Activated CD8-positive, alpha-beta memory T cell treated with anti-CD3 and anti-CD28 coated beads, Interleukin-2, amount 50 U/mL, for 24 hours (primary cell): ENCODE data around the gene PCTP.

Source experiments
- DNase-seq: peaks from one replicate; pipeline ENCODE4 v3.0.0-alpha.2; 2020; ENCODE audit errors: extremely low read depth

PCTP gene

DNA sequence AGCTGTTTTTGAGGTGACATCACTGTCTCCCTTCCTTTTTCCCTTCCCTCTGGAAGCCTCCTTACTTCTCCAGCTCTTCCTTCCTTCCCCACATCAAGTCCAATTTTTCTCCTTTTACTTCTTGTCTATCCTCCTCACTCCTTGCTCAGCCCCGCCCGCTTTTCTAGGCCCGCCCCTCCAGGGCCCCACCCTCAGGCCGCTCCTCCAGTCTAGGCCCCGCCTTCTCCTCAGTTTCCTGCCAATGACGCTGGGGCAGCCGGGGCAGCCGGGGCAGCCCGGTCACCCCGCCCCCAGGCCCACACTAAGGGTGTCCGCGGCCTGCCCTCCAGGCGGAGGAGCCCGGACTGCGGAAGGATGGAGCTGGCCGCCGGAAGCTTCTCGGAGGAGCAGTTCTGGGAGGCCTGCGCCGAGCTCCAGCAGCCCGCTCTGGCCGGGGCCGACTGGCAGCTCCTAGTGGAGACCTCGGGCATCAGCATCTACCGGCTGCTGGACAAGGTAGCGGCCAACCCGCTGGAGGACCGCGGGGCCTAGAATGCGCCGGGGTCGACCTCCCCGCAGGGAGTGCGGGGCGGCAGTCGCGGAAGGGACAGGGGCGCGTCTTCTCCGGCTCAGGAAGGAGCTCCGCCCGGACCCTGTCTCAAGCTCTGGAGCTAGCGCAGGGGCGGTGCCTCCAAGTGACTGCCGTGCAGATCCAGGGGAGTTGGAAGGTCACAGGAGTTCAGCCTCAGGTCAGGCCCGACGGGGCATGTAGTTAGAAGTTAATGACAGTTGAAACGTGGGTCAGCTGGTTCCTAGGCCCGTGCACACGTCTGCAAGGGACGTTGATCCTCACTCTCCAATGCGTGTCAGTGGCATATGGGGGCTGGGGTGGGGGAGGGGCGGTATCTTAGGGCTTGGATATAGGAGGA lies at the start of gene PCTP:
Gene PCTP (plus strand): TSS at position 302 of the 908 bp plus-strand sequence. CDS start 53 bp downstream, at position 355.
- DNase-seq, result peak; percentile 73

DNA sequence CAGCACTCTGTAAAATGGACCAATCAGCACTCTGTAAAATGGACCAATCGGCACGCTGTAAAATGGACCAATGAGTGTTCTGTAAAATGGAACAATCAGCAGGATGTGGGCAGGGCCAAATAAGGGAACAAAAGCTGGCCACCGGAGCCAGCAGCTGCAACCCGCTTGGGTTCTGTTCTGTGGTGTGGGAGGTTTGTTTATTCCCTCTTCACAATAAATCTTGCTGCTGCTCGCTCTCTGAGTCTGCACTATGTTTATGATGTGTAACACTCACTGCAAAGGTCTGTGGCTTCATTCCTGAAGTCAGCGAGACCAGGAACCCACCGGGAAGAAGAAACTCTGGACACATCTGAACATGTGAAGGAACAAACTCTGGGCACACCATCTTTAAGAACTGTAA lies 48.7 kb upstream of the PCTP start:
- DNase-seq, result no peak

DNA sequence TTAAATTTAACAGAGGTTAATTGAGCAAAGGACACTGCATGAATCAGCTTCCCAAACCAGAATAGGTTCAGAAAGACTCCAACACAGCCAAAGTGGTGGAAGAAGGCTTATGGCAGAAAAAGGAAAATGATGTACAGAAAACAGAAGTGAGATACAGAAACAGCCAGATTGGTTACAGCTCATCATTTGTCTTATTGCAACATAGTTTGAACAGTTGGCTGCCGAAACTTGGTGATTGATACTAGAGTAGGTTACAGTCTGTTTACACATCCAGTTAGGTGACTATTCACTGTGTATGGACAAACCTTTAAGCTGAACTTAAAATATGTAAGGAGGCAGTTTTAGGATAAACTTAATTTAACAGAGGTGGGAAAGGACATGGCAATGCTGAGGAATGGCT lies 46.5 kb upstream of the PCTP start:
- no peak for DNase-seq

DNA sequence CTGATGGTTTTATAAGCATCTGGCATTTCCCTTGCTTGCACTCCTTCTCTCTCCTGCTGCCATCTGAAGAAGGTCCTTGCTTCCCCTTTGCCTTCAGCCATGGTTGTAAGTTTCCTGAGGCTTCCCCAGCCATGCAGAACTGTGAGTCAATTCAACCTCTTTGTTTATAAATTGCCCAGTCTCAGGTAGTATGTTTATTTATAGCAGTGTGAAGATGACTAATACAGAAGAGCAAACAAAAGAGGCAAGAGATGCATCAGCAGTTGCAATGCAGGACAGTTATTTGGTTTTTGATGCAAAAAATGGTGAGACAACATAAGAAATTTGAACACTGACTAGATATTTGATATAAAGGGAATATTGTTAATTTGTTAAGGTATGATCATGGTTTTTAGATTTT lies 45.0 kb upstream of the PCTP start:
- DNase-seq, result no peak

DNA sequence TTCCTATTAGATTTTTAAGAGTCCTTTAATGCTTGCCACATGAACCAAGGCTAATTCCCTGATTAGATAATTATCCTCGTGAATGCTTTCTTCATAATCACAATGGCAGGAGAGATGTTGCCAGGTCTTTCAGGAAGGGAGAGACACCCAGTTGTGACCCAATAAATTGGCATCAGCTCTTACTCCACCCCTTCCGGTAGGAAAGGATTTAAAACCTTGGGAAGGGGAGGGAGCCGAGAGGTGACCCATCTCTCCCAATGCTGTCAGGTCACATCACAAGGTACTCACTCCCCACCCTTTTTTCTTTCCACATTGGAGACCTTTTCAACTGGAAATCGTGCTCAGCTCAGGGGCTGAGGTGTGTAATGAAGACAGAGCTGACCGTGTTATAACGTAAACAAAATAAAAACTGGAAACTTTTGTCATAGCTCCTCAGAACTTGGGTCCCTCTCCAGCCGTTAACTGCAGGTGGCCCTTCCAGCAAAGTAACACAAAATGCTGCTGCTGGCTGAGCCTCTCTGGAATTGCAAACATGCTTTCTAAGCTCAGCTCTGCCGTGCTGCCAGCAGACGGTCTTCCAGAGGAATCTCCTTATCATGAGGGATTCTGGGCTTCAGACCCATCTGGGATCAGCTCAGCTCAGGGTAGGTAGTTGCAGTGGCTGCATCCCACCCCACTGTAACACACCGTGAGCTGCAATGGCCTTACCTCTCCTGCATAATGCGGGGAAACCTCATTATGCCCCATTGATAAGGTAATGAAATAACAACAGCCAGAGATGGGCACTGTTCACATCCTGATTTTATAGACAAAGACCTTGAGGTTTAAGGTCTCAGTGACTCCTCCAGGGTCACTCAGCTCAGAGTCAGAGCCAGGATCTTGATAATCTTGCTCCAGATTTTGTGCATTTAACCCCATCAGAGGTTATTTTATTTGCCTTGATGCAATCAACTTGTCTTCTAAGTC lies 43.8 kb upstream of the PCTP start:
- no peak for DNase-seq

DNA sequence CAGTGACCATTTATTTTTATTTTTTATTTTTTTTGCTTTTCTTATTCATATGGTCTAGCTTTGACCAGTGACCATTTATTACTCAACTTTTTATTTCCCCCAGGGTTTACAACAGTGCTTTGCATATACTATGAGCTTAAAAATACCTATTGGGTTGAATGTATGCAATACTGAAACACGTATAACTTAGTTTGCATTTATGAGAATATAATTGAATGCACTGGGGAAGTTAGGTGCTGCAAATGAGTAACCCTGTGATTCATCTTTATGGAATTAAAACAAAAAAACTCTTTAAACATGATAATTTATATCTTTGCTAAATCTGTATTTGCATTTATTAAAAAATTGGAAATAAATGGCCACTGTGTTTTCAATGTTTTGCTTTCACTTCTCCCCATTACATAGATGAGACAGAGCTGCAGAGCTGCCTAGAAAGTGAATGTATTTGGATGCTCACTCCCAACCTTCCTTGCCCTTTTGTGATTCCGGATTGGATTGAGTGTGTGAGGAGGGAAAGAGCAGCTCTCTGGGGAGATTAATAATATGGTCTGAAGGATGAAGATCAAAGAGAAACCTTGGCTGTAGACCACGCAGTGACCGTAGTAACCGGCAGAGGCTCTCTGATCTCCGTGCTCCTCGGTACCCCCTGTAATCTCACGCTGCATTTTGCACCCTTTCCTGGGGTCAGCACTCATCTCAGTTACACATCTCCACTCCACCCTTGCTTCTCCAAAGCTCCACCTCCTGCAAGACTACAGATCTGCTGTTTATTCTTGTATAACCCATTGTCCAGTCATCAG lies 42.5 kb upstream of the PCTP start:
- DNase-seq, result no peak

DNA sequence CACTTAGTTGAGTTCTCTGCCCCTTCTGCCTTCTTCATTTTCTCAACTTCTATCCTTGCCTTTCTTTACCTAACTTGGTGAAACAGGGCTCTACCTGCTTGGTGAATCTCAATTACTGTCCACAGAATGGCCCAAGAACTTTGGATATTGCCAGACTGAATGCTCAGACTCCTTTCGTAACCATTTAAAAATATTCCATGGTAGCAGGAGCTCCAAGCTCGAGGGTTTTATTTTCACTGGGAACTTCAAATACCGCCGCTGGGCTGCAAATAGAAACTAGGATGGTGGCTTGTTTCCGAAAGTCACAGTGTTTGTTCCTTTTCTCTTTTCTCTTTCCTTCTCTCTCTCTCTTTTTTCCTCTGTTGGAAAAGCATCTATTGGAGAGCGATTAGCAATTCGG lies 41.4 kb upstream of the PCTP start:
- DNase-seq, result no peak

DNA sequence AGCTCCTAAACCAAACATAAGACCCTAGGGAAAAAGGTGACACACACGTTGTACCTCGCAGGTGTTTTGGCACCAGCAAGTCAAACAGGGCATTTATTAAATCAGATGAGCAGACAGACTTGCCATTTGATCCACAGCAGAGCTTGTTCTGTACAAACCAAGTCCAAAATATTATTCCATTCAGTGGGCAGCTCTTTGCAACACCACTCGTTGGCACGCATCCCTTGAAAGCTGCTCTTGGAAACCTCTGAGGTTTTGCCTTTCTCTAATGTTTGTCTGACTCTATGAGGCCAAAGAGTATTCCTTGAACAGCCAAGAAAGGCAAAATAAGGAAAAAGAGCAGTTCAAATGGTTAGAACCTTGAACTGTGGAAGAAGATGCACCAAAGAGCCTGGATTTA lies 40.9 kb upstream of the PCTP start:
- DNase-seq, result no peak

DNA sequence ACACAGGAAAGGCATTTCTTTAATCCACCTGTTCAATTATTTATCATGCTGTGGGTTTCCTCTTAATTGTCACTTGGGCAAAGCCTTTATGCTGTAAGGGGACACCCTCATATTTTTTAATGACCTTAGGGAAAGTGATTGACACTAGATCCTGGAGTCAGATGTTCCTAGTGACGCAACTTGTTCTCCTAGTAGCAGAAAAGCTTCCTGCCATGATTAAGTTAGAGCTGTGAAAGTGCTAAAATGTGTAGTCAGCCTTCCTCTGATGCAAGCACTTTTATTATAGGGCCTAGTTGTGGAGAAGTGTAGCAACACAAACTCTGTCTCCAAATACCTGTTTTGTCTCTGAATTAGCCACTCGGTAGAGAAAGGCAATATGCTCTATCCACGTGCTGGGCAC lies 40.4 kb upstream of the PCTP start:
- no peak for DNase-seq

DNA sequence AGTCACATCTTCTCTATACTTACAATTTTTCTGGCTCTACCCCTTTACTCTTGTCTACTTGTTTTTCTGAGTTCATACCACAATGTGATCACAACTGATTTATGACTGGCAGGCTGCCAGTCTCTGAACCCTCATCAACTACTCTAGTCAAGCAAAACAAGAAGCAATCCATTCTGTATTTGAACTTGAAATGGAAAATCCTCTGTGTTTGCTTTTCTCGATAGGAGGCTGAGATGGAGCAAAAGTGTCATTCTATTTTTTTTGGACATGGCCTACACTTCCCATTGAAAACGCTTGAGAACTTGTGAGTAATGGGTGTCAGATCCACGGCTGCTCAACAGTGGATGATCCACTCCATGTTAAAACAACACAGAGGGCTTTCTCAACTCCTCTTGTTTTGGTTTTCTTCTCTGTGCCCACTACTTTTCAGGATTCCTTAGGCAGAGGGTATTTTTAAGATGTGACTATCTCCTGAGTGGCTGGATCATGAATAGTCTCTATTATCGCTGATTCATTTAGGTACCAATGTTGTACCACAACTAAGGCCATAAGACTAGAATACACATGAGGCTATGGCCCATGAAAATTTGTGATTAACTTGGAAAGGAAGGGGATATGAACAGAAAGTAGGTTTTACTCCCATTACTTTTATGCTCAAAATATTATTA lies 39.9 kb upstream of the PCTP start:
- no peak for DNase-seq

DNA sequence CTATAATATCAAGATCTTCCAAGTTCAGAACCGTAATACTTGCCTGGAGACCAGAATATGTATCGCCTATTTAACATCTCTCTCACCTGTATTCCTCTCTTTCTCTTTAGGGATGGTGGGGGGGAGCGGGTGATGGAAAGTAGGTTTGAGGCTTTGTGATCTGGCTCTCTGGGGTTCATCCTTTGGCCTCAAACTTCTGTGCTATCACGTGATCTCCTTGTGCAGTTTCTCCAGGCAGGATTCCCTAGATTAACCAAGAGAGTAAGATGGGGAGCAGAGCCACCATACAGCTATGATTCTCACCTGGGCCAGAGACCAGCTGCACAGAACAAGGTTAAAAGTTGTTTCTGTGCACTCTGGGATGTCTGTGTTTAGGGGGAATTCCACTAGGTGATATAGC lies 33.4 kb upstream of the PCTP start:
- DNase-seq, result no peak

DNA sequence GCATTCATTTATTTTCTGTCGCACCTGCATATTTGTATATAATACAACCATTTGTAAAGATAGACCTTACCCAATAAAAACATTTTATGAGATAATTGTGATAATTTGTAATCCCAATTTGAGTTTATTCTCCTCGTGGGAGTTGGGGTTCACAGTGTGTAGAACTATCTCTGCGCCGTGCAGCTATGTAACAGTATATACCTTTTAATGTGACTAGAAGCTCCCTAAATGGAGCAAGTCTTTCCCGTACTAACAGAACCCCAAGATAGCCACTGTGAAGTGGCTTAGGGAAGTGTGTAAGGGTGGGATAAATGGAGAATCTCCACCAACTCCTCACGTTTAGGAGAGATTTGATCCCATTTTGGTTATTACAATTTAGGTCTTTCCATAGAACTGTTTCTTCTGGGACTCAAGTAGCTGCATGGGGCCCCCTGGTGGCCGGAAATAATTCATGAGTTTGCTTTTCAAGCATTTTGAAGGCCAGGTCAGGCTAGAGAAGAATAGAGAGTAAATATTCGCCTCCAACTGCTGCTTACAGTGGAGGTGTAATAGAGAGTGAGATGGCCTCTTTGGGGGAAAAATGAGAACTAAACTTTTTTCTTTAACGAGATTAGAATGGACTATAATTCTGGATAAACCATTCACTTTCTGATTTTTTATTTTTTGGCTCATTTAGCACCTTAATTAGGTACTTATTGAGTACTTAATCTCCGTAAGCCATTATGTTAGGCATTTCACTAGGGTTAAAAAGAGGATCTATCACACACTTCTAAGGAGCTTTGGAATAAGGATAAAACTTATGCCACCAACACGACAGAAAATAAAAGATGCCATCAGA lies 32.7 kb upstream of the PCTP start:
- DNase-seq, result peak; percentile 25

DNA sequence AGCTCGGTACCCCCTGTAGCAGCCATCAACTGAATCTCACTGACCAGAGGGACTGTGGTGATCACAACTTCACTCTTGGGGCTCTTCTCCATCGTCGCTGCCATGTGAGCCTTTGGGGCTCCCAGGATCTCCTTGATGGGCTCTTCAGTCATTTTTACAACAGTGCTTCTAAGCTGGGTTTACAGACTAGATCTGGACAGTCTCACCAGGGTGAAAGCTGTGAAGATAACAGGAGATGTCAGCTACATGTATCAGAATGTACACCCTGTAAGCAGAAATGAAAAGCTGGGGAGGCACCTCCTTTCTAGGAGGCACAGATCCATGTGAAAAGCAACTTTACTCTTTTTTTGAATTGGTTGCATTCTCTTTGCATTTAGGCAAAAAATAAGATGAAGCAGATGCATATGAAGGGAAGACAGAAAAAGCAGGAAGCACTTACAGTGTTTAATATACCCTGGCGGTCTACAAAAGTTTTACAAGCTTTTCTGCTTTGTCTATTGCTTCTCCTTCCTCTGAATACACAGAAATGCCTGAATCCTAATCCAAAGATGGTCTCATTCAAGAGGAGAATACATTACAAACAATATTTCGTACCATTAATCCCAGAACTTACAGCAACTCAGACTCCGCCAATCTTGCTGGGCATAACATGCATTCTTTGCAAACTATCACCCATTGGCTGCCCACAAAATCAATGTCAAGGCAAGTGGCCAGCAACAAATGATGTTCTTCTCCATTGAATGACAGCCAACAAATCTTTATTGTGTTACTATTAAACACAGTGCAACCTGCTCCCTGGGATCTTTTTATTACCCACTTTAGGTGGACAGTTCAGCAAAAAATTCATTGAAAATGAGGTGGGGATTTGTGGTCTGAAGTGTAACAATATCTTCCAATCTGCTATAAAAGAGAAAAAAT lies 29.7 kb upstream of the PCTP start:
- DNase-seq, result no peak

DNA sequence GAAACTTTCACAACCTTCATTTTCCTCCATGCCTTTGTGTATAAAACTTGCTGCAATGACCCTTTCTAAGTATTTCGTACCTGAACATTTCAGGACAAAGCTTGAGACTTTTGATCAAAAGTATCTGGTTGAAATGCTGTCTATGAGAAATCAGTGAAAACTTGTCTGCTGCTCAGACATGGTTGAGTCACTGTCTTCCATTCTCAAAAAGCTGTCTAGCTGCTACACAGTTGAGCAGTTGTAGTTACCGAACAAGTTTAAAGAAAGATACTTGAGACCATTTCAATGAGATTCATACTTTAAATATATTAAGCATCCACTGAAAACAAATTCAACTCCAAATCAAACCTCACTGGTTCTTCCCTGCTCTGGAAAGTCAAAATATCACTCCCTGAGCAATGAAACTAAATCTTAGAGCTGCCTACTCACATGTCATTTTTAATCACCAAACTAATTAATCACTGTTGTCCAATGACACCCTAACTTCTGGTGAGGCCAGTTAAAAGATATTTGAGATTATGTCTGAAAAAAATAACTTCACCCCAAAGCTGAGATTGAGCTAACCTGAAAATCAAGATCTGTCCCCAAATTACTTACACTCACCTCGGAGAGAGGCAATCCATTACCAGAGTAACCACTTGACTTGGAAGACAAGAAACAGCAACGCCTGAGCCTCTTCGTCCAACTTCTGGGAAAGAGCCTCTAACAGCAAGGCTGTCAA lies 28.7 kb upstream of the PCTP start:
- no peak for DNase-seq

DNA sequence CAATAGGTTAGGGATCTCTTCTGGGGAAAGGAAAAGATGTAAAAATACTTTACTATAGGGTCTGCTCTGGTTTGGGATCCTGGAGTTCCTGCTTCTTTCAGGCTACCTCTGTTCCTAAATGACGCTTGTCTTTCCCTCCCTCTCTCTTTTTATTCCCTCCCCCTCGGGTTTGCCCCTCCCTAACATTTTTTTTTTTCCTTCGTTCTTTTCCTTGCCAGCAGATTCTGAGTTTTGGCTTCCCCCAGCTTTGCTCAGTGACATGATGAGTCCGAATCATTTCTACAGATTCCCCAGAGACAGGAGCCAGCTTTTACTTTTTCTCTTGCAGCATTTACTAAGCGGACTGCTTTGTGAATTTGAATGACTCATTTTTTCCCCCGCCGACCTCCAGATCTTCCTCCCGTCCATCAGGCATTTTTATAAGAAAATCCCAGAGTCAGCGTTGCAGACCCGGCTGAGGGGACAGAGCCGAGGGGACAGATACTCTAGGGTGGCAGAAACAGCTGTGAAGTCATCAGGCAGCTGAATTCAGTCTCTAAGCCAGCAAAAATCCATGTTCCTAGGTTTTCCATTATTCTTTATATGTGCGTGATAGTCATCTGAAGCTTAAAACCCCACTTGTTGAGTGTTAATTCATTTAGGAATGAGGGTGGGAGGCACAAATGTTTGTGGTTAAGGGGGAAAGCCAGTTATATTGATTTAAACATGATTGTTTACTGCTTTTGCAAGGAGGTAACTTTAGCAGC lies 27.9 kb upstream of the PCTP start, which contains the start of gene TMEM100:
Gene TMEM100 (minus strand): TSS at position 123 of the 746 bp plus-strand sequence. CDS start 1,794 bp downstream, outside the sequence.
- DNase-seq, result no peak

DNA sequence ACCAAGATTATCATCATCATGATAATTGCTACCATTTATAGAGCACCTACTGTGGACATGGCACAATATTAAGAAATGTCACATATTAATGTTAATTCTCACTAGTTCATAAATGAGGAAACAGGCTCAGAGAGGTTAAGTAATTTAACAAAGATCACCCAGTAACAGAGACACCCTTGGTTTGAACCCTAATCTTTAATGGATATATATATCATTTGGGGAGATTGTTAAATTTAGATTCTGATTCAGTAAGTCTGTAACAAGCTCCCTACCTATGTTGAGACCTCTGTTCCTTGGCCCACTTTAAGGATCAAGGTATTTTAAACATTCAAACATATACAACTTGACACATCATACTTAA lies 27.4 kb upstream of the PCTP start:
- DNase-seq, result no peak

DNA sequence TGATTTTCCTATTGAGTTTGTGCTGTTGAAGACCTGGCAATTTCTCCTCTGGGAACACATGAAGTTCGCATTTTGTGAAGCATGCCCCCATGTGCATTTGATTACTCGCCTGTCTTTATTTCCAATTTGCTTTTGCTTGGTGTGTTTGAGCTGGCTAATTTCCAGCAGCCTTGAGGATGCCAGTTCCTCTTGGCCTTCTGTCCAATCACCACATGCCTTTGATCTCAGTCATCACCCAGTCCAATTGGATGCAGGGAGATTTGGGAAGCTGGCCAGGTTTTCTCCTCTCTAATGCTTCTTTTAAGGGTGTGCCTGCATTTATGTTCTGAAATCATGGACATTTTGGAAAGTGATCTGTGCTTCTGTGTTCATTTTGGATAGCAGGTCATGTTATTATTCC lies 24.4 kb upstream of the PCTP start:
- DNase-seq, result no peak

DNA sequence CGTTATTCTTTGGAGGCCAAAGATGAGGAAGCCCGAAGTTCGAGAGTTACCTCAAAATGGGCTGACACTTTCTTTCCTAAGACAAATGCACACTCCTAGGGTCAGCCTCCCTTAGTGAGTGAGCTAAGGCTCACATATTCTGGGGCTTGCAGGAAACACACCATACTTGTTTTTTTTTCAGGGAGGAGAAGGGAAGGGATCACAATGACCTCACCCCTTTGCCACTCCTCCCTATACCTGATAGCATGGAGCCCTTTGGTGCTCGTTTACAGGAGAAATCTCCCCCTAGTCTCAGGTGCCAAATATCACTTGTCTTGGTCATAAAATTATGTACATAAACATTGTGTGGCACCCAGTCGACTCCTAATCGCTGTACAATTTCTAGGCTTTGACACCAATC lies 23.6 kb upstream of the PCTP start:
- no peak for DNase-seq
